Measurements from ENCODE around the gene CYP19A1.

CYP19A1 gene

GRCh38 chr15:51355096-51355495, 16.7 kb upstream of the CYP19A1 start:
- H3K27me3 ChIP-seq (ENCODE audit: insufficient read depth, low read length) = no peaks in the 10 kb centered on the region
- no peak overlapping the region for H3K9ac ChIP-seq (ENCODE audit: low read length)
- no peaks in the 10 kb centered on the region for H3K9me2 ChIP-seq (ENCODE audit: low read depth, low read length)
- H3K79me2 ChIP-seq (ENCODE audit: insufficient read depth, low read length) = no peaks in the 10 kb centered on the region
- no peaks in the 10 kb centered on the region for H3K9me3 ChIP-seq (ENCODE audit: low read length)
- no peak overlapping the region for H3K27ac ChIP-seq (ENCODE audit: low read depth, low read length, poor library complexity, severe bottlenecking)
- H3K36me3 ChIP-seq (ENCODE audit: insufficient read depth, low read length) = no peaks in the 10 kb centered on the region
- no peaks in the 10 kb centered on the region for H3F3A ChIP-seq (ENCODE audit: insufficient read depth, low read length)
- H3K4me2 ChIP-seq (ENCODE audit: low read length) = no peak overlapping the region
- H3K4me1 ChIP-seq (ENCODE audit: insufficient read depth, low read length, severe bottlenecking) = no peaks in the 10 kb centered on the region
- H2AFZ ChIP-seq (ENCODE audit: low read length) = no peak overlapping the region
- no peaks in the 10 kb centered on the region for H4K20me1 ChIP-seq (ENCODE audit: insufficient read depth, low read length)
- no peak overlapping the region for H3K4me3 ChIP-seq (ENCODE audit: low read depth, low read length, poor library complexity, severe bottlenecking)
- TF ChIP-seq, protein P1, sequence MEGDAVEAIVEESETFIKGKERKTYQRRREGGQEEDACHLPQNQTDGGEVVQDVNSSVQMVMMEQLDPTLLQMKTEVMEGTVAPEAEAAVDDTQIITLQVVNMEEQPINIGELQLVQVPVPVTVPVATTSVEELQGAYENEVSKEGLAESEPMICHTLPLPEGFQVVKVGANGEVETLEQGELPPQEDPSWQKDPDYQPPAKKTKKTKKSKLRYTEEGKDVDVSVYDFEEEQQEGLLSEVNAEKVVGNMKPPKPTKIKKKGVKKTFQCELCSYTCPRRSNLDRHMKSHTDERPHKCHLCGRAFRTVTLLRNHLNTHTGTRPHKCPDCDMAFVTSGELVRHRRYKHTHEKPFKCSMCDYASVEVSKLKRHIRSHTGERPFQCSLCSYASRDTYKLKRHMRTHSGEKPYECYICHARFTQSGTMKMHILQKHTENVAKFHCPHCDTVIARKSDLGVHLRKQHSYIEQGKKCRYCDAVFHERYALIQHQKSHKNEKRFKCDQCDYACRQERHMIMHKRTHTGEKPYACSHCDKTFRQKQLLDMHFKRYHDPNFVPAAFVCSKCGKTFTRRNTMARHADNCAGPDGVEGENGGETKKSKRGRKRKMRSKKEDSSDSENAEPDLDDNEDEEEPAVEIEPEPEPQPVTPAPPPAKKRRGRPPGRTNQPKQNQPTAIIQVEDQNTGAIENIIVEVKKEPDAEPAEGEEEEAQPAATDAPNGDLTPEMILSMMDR (IDR thresholded peaks at IDR 0.05; ENCODE audit: low read length) = no peak
- TF ChIP-seq EZH2 (IDR thresholded peaks at IDR 0.05; ENCODE audit: borderline replicate concordance, low read length) = no peak

GRCh38 chr15:51353976-51354375, 15.6 kb upstream of the CYP19A1 start:
- H3K9ac ChIP-seq (ENCODE audit: low read length) = no peak overlapping the region
- no peak overlapping the region for H2AFZ ChIP-seq (ENCODE audit: low read length)
- no peaks in the 10 kb centered on the region for H3K9me3 ChIP-seq (ENCODE audit: low read length)
- no peak overlapping the region for H3K4me2 ChIP-seq (ENCODE audit: low read length)
- no peak for TF ChIP-seq EZH2 (IDR thresholded peaks at IDR 0.05; ENCODE audit: borderline replicate concordance, low read length)
- TF ChIP-seq, protein P1 (IDR thresholded peaks at IDR 0.05; ENCODE audit: low read length) = no peak
- no peaks in the 10 kb centered on the region for H3K79me2 ChIP-seq (ENCODE audit: insufficient read depth, low read length)
- no peaks in the 10 kb centered on the region for H3K4me1 ChIP-seq (ENCODE audit: insufficient read depth, low read length, severe bottlenecking)
- no peaks in the 10 kb centered on the region for H3K9me2 ChIP-seq (ENCODE audit: low read depth, low read length)
- H3K27ac ChIP-seq (ENCODE audit: low read depth, low read length, poor library complexity, severe bottlenecking) = no peak overlapping the region
- no peaks in the 10 kb centered on the region for H3K36me3 ChIP-seq (ENCODE audit: insufficient read depth, low read length)
- no peaks in the 10 kb centered on the region for H4K20me1 ChIP-seq (ENCODE audit: insufficient read depth, low read length)
- H3F3A ChIP-seq (ENCODE audit: insufficient read depth, low read length) = no peaks in the 10 kb centered on the region
- no peak overlapping the region for H3K4me3 ChIP-seq (ENCODE audit: low read depth, low read length, poor library complexity, severe bottlenecking)
- no peaks in the 10 kb centered on the region for H3K27me3 ChIP-seq (ENCODE audit: insufficient read depth, low read length)

DNA sequence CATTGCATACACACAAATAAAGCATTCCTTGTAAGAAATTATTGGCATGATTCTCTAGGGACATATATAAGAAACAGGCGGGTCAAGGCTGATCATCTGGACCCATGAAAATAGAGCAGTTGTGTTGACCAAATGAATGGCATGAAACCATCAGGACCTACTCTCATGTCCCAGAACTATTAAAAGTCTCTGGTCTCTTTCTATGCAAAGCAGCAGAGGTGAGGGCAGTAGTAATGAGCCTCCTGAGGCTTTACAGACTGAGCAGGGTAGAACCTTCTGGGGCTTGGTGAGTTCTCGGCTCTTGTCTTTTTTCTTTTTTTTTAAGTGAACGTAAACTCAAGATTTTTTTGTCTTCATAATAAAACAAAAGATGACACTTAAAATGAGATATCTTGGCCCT, 12.3 kb upstream of the CYP19A1 start:
- H3K9me2 ChIP-seq (ENCODE audit: low read depth, low read length) = no peaks in the 10 kb centered on the region
- TF ChIP-seq, protein P1 (IDR thresholded peaks at IDR 0.05; ENCODE audit: low read length) = no peak
- H4K20me1 ChIP-seq (ENCODE audit: insufficient read depth, low read length) = no peaks in the 10 kb centered on the region
- H3K4me2 ChIP-seq (ENCODE audit: low read length) = no peak overlapping the region
- no peaks in the 10 kb centered on the region for H3K36me3 ChIP-seq (ENCODE audit: insufficient read depth, low read length)
- H3K4me3 ChIP-seq (ENCODE audit: low read depth, low read length, poor library complexity, severe bottlenecking) = no peak overlapping the region
- no peak overlapping the region for H2AFZ ChIP-seq (ENCODE audit: low read length)
- H3K9ac ChIP-seq (ENCODE audit: low read length) = no peak overlapping the region
- no peaks in the 10 kb centered on the region for H3K9me3 ChIP-seq (ENCODE audit: low read length)
- H3F3A ChIP-seq (ENCODE audit: insufficient read depth, low read length) = no peaks in the 10 kb centered on the region
- no peaks in the 10 kb centered on the region for H3K79me2 ChIP-seq (ENCODE audit: insufficient read depth, low read length)
- H3K27ac ChIP-seq (ENCODE audit: low read depth, low read length, poor library complexity, severe bottlenecking) = no peak overlapping the region
- H3K27me3 ChIP-seq (ENCODE audit: insufficient read depth, low read length) = no peaks in the 10 kb centered on the region
- no peaks in the 10 kb centered on the region for H3K4me1 ChIP-seq (ENCODE audit: insufficient read depth, low read length, severe bottlenecking)

Measured in OCI-LY1 (cell line).